H9 (cell line): ENCODE data around the gene GANAB. TPM values are rescaled to one million over a fixed set of nuclear protein-coding genes. Genes with fewer than 3 reads are reported as not detected.

ENCODE experiments used
- DNase-seq: peaks from one replicate; pipeline ENCODE4 v3.0.0-alpha.2; 2017
- H2AFZ ChIP-seq: one replicate; pipeline ENCODE4 v1.6.1; 2013; ENCODE audit warnings: mild to moderate bottlenecking, low read length, control low read depth, moderate library complexity
- H2AK5ac ChIP-seq: 2 replicates; pipeline ENCODE4 v1.6.1; 2013; ENCODE audit warnings: low read length, control low read depth, mixed read lengths; ENCODE audit not compliant: insufficient read length
- H2BK120ac ChIP-seq: one replicate; pipeline ENCODE4 v1.6.1; 2013; ENCODE audit warnings: low read depth, mild to moderate bottlenecking, low read length, control low read depth, inconsistent platforms; ENCODE audit not compliant: poor library complexity, severe bottlenecking
- H2BK12ac ChIP-seq: 2 replicates; pipeline ENCODE4 v1.6.1; 2013; ENCODE audit warnings: low read length, control low read depth, mixed read lengths, low read depth; ENCODE audit not compliant: insufficient read length
- H2BK15ac ChIP-seq: 2 replicates; pipeline ENCODE4 v1.6.1; 2013; ENCODE audit warnings: low read depth, low read length, control low read depth
- H2BK20ac ChIP-seq: one replicate; pipeline ENCODE4 v1.6.1; 2013; ENCODE audit warnings: low read depth, mild to moderate bottlenecking, low read length, control low read depth, inconsistent platforms; ENCODE audit not compliant: poor library complexity, severe bottlenecking
- H2BK5ac ChIP-seq: 2 replicates; pipeline ENCODE4 v1.6.1; 2013; ENCODE audit warnings: low read length, control low read depth, mixed read lengths; ENCODE audit not compliant: insufficient read length
- H3K14ac ChIP-seq: 2 replicates; pipeline ENCODE4 v1.6.1; 2013; ENCODE audit warnings: low read length, control low read depth; ENCODE audit not compliant: insufficient read depth
- H3K18ac ChIP-seq: 2 replicates; pipeline ENCODE4 v1.6.1; 2013; ENCODE audit warnings: low read depth, mild to moderate bottlenecking, mixed read lengths, low read length, control low read depth; ENCODE audit not compliant: insufficient read length
- H3K23ac ChIP-seq: 2 replicates; pipeline ENCODE4 v1.6.1; 2013; ENCODE audit warnings: low read length, control low read depth, mixed read lengths, low read depth; ENCODE audit not compliant: insufficient read length
- H3K23me2 ChIP-seq: 2 replicates; pipeline ENCODE4 v1.6.1; 2013; ENCODE audit warnings: low read depth, mild to moderate bottlenecking, mixed read lengths, low read length, control low read depth; ENCODE audit not compliant: insufficient read length, poor library complexity, severe bottlenecking
- H3K27ac ChIP-seq: 2 replicates; pipeline ENCODE4 v1.5.1; 2013; ENCODE audit warnings: low read length, control low read depth, mixed read lengths, low read depth; ENCODE audit not compliant: insufficient read length
- H3K27me3 ChIP-seq: 2 replicates; pipeline ENCODE4 v1.6.1; 2013; ENCODE audit warnings: low read length, control low read depth, inconsistent platforms; ENCODE audit not compliant: insufficient read depth
- H3K4ac ChIP-seq: 2 replicates; pipeline ENCODE4 v1.6.1; 2013; ENCODE audit warnings: low read depth, mild to moderate bottlenecking, control low read depth, inconsistent platforms, low read length, moderate library complexity
- H3K4me1 ChIP-seq: 2 replicates; pipeline ENCODE4 v1.6.1; 2013; ENCODE audit warnings: low read length, control low read depth, inconsistent platforms; ENCODE audit not compliant: insufficient read depth
- H3K4me2 ChIP-seq: 2 replicates; pipeline ENCODE4 v1.6.1; 2013; ENCODE audit warnings: low read length, control low read depth, mixed read lengths; ENCODE audit not compliant: insufficient read length, insufficient read depth
- H3K56ac ChIP-seq: 2 replicates; pipeline ENCODE4 v1.6.1; 2013; ENCODE audit warnings: low read depth, mild to moderate bottlenecking, mixed read lengths, low read length, control low read depth; ENCODE audit not compliant: insufficient read length
- H3K79me1 ChIP-seq: 2 replicates; pipeline ENCODE4 v1.6.1; 2013; ENCODE audit warnings: low read depth, mild to moderate bottlenecking, moderate library complexity, low read length, control low read depth, inconsistent platforms; ENCODE audit not compliant: insufficient read depth, poor library complexity, severe bottlenecking
- H3K79me2 ChIP-seq: 2 replicates; pipeline ENCODE4 v1.6.1; 2013; ENCODE audit warnings: low read length, control low read depth, inconsistent platforms; ENCODE audit not compliant: insufficient read depth
- H3K9ac ChIP-seq: 2 replicates; pipeline ENCODE4 v1.6.1; 2013; ENCODE audit warnings: low read length, control low read depth, mixed read lengths; ENCODE audit not compliant: insufficient read length; ENCODE audit errors: extremely low read depth
- H3K9me3 ChIP-seq: one replicate; pipeline ENCODE4 v1.6.1; 2013; ENCODE audit warnings: low read depth, low read length, inconsistent platforms; ENCODE audit not compliant: control insufficient read depth
- H3T11ph ChIP-seq: one replicate; pipeline ENCODE4 v1.6.1; 2013; ENCODE audit warnings: mild to moderate bottlenecking, low read length, control low read depth, inconsistent platforms
- H4K20me1 ChIP-seq: one replicate; pipeline ENCODE4 v1.6.1; 2013; ENCODE audit not compliant: control insufficient read depth, insufficient read length, insufficient read depth
- H4K5ac ChIP-seq: 2 replicates; pipeline ENCODE4 v1.6.1; 2013; ENCODE audit warnings: low read depth, mild to moderate bottlenecking, mixed read lengths, low read length, control low read depth; ENCODE audit not compliant: insufficient read length
- H4K8ac ChIP-seq: replicated peaks from 2 replicates; pipeline ENCODE4 v1.6.1; 2013; ENCODE audit warnings: low read length, control low read depth, mixed read lengths, low read depth; ENCODE audit not compliant: insufficient read length
- H4K91ac ChIP-seq: 2 replicates; pipeline ENCODE4 v1.6.1; 2013; ENCODE audit warnings: low read depth, mild to moderate bottlenecking, moderate library complexity, mixed read lengths, low read length, control low read depth; ENCODE audit not compliant: insufficient read length
- H3K27ac Mint-ChIP-seq, 3 experiments: 2 replicates in 2 of 3; 3 replicates in 1 of 3; pipeline ENCODE4 v1.8.0; 2020 to 2021; ENCODE audit warnings: mixed read lengths in 3 of 3, mild to moderate bottlenecking in 1 of 3, moderate library complexity in 1 of 3
- H3K27me3 Mint-ChIP-seq: 2 replicates; pipeline ENCODE4 v1.8.0; 2021; ENCODE audit warnings: low read depth, mild to moderate bottlenecking, moderate library complexity, mixed read lengths
- H3K36me3 Mint-ChIP-seq, 3 experiments: 2 replicates in 2 of 3; 3 replicates in 1 of 3; pipeline ENCODE4 v1.8.0; 2020 to 2021; ENCODE audit warnings: low read depth in 3 of 3, mixed read lengths in 3 of 3; ENCODE audit not compliant: insufficient read depth in 1 of 3
- H3K4me1 Mint-ChIP-seq, 2 experiments: 2 replicates each; pipeline ENCODE4 v1.8.0; 2020; ENCODE audit warnings: mixed read lengths in 2 of 2
- H3K4me3 Mint-ChIP-seq, 2 experiments: 2 replicates in 1 of 2; 3 replicates in 1 of 2; pipeline ENCODE4 v1.8.0; 2020 to 2021; ENCODE audit warnings: mild to moderate bottlenecking in 2 of 2, mixed read lengths in 2 of 2, moderate library complexity in 1 of 2
- H3K9me3 Mint-ChIP-seq, 2 experiments: 2 replicates in 1 of 2; 3 replicates in 1 of 2; pipeline ENCODE4 v1.8.0; 2020; ENCODE audit warnings: mild to moderate bottlenecking in 2 of 2, mixed read lengths in 2 of 2, moderate library complexity in 1 of 2
- CTCF ChIP-seq: fragments of 200-600 bp; sonication (generic); conservative IDR thresholded peaks from 3 replicates; pipeline ENCODE4 v1.8.0; 2021; ENCODE audit warnings: antibody characterized with exemption, mild to moderate bottlenecking
- WGBS: extraction: QIAGEN DNeasy Blood & Tissue Kit; methylation state at CpG from one replicate; pipeline ENCODE4 v1.1.7; 2013; ENCODE audit warnings: missing lambda C conversion rate, low lambda C conversion rate, mixed read lengths; ENCODE audit not compliant: insufficient read length; ENCODE audit errors: extremely low coverage; 5-methylcytosine and 5-hydroxymethylcytosine counted together
- total RNA-seq: library from RNA; stranded (reverse); gene quantifications from 2 replicates; pipeline ENCODE4 v1.2.1, GENCODE V29; 2021

Gene GANAB
- total RNA-seq, 1 experiment from 2014 or later, result 387 TPM

GRCh38 chr11:62610403-62610802 lies 36.0 kb downstream of the GANAB start:
- Histone ChIP-seq H2BK12ac (no peak overlapping the region), H3K4me2 (no peak overlapping the region), H2AFZ (no peak overlapping the region), H3K23me2 (peaks cover 13% of the 10 kb centered on the region), H2BK20ac (no peak overlapping the region), H4K5ac (no peak overlapping the region), H3K79me2 (no peaks in the 10 kb centered on the region), H2BK5ac (no peak overlapping the region), H2BK120ac (no peak overlapping the region), H3K9me3 (no peaks in the 10 kb centered on the region), H3K79me1 (no peaks in the 10 kb centered on the region), H4K91ac (no peak overlapping the region), H3K4me1 (no peaks in the 10 kb centered on the region), H3K56ac (no peak overlapping the region), H4K8ac (no peak overlapping the region), H3T11ph (no peak overlapping the region), H4K20me1 (peaks cover 1% of the 10 kb centered on the region), H2AK5ac (no peak overlapping the region), H3K9ac (no peak overlapping the region), H2BK15ac (no peak overlapping the region), H3K14ac (no peak overlapping the region), H3K4ac (no peak overlapping the region), H3K18ac (no peak overlapping the region), H3K27me3 (no peaks in the 10 kb centered on the region), H3K23ac (no peak overlapping the region), H3K27ac (no peak overlapping the region)
- peaks cover 0 to 14% (median 0%) of the 10 kb centered on the region in 3 experiments; a peak in 4 of 7 replicates for H3K36me3 Mint-ChIP-seq
- DNase-seq, result no peak
- no peaks in the 10 kb centered on the region for H3K9me3 Mint-ChIP-seq
- H3K4me1 Mint-ChIP-seq, result peaks cover 27 to 51% of the 10 kb centered on the region in 2 experiments
- no CpG with 5 or more reads among the region's 6 CpGs for WGBS
- peak overlapping the region in 1 of 3 experiments; percentile 65; a peak in 1 of 7 replicates for H3K27ac Mint-ChIP-seq
- H3K27me3 Mint-ChIP-seq, result peaks cover 4% of the 10 kb centered on the region
- H3K4me3 Mint-ChIP-seq, result peak overlapping the region; percentile 14 to 63; a peak in 3 of 5 replicates
- no peak for TF ChIP-seq CTCF
